Activated T-cell treated with anti-CD3 and anti-CD28 coated beads, Interleukin-2, amount 50 U/mL, for 48 hours (primary cell): ENCODE data around the gene KCNS1.

Experiments
- DNase-seq, 2 experiments: peaks; one replicate each; pipeline ENCODE4 v3.0.0-alpha.2; 2020

KCNS1 gene

DNA sequence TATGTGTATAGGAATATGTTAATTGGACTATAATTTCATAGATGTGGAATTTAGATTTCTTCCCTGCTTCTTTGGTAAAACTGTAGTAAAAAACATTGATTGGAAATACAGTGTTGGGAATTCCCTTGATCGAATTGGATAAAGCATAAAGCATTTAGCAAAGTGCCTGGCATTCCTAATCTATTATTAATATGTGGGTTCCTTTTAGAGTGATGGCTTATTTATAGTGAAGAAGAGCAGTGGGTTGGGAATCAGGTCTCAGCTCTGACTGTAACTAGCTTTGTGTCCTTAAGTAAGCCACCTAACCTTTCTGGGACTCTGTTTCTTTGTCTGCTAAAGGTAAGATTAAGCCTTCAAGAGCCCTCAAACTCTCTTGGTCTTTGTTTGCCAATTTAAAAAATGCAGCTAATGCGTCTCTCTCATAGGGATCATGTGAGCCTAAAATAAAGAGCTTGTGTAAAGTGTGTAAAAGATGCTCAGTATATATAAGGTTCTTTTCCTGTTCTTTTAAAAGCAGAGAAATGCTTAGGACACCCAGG lies 53.3 kb downstream of the KCNS1 start:
- DNase-seq, result no peak

DNA sequence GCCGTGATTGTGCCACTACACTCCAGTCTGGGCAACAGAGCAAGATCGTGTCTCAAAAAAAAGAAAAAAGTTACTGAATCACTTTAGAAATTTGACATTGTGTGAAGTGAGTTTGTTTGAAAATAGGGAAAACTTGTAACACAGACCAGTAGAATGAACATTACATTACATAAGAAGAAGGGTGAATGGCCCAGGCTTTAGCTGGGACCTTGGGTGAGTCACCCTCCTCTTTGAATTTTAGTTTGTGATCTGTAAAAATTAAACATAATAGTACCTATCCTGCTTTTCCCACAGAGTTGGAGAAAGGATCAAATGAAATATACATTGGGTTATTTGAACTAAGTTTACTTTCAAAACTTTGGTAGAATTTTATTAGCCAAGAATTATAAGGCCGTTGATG lies 56.3 kb downstream of the KCNS1 start:
- no peak for DNase-seq

DNA sequence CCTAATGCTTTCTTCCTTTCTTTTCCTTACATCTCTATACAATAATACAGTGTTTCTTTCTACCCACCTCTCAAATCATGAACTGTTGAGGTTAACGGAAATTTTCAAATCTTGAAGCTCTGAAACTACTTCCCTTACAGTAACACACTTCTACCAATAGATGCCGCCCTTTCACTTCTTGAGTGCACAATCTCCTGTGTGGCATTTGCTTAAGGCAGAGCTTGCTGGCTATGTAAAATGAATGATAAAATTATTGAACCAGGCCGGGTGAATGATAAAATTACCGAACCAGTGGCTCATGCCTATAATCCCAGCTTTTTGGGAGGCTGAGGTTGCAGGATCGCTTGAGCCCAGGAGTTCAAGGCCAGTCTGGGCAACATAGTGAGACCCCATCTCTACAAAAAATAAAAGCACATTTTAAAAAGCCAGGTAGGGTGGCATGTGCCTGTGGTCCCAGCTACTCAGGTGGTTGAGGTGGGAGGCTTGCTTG lies 56.8 kb downstream of the KCNS1 start:
- no peak for DNase-seq

DNA sequence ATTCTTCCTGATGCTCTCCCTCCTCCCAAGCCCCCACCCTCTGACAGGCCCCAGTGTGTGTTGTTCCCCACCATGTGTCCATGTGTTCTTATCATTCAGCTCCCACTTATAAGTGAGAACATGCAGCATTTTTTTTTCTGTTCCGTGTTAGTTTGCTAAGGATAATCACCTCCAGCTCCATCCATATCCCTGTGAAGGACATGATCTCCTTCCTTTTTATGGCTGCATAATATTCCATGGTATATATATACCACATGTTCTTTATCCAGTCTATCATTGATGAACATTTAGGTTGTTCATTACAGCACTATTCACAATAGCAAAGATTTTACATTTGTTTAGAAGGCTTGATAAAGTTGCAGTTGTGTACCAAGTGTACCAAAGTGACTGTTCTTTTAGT lies 57.9 kb downstream of the KCNS1 start:
- DNase-seq, result no peak
